ENCODE results near the gene ITPRIPL2. TPM values are rescaled to one million over a fixed set of nuclear protein-coding genes. Genes with fewer than 3 reads are reported as not detected.

The ITPRIPL2 gene
- total RNA-seq, 1 donor from 2014 or later = 39.2 TPM

DNA sequence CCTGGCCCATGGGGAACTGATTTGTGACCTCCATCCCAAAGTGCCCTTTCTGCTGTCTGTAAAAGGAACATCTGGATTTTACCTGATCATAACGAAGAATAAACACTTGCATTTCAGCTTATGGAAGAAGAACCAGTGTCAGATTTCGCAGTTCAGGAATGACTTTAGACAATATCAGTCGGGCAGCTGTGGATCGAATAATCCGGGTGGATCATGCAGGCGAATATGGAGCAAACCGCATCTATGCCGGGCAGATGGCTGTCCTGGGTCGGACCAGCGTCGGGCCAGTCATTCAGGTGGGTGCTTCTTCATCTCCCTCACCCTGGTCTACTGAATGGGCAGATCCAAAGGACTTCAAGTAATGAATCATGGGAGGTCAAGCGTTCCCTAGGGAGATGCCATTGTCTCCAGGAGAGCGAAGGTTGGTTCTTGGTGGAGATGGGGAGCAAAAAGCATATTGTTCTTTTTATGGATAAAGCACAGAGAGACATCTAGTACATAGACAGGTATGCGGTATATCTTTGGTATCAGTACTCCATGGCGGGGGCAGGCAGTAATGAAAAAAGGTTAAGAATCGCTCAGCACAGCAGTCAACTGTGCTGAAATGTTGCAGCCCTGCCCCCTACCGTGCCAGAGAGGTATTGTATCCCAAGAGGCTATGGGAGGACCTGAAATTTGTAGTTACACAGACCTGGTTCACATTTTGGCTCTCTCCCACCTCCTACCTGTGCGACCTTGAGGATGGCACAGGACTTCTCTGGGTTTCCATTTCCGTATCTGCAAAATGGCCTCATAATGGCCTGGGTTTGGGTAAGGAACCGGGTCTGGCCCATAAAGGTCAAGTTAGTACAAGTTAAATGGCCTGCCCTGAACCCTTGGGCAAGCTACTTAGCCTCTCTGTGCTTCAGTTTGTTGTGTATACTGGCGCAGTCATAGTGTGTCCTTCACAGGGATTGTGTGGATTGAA lies 41.7 kb upstream of the ITPRIPL2 start:
- peaks cover 20% of the 10 kb centered on the region for H3K36me3 Mint-ChIP-seq
- TF ChIP-seq, protein P1, sequence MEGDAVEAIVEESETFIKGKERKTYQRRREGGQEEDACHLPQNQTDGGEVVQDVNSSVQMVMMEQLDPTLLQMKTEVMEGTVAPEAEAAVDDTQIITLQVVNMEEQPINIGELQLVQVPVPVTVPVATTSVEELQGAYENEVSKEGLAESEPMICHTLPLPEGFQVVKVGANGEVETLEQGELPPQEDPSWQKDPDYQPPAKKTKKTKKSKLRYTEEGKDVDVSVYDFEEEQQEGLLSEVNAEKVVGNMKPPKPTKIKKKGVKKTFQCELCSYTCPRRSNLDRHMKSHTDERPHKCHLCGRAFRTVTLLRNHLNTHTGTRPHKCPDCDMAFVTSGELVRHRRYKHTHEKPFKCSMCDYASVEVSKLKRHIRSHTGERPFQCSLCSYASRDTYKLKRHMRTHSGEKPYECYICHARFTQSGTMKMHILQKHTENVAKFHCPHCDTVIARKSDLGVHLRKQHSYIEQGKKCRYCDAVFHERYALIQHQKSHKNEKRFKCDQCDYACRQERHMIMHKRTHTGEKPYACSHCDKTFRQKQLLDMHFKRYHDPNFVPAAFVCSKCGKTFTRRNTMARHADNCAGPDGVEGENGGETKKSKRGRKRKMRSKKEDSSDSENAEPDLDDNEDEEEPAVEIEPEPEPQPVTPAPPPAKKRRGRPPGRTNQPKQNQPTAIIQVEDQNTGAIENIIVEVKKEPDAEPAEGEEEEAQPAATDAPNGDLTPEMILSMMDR (IDR thresholded peaks at IDR 0.05; ENCODE audit: unreplicated experiment) = peak; percentile 67
- DNase-seq (ENCODE audit: low spot score in 2 of 2, unreplicated experiment in 2 of 2) = no peak
- H3K27me3 Mint-ChIP-seq (ENCODE audit: low read depth) = no peaks in the 10 kb centered on the region
- peaks cover 14% of the 10 kb centered on the region for H3K4me1 Mint-ChIP-seq
- no peak overlapping the region for H3K4me3 Mint-ChIP-seq
- H3K27ac Mint-ChIP-seq = no peak overlapping the region
- no peaks in the 10 kb centered on the region for H3K9me3 Mint-ChIP-seq

DNA sequence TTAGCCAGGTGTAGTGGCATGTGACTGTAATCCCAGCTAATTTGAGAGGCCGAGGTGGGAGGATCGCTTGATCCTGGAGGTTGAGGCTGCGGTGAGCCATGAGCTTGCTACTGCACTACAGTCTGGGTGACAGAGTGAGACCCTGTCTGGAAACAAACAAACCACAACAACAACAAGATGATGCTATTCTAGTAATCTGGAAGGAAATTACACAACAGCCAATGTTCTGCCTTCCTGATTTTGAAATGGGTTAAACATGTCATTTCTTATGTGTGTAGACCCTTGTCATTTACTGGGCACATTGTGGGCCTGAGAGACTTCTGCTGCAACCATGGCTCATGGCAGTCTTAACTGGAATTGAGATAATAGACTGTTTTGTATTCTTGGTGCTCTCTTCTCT lies 40.4 kb upstream of the ITPRIPL2 start:
- H3K27ac Mint-ChIP-seq = no peak overlapping the region
- H3K4me3 Mint-ChIP-seq = no peak overlapping the region

DNA sequence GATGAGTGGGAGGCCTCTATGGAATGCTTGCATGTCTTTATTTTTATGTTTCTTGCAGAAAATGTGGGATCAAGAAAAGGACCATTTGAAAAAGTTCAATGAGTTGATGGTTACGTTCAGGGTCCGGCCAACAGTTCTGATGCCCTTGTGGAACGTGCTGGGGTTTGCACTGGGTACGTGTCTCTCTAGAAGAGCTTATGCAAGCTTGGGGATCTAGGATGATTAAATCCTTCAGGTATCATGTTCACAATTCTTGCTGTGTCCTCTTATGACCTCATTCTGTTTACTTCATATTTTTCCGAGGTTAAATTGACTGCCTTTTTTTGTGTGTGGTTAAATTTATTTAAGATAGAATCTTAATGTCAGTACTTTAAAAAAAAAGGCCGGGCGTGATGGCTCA lies 39.9 kb upstream of the ITPRIPL2 start:
- H3K36me3 Mint-ChIP-seq = peaks cover 29% of the 10 kb centered on the region
- no peak overlapping the region for H3K27ac Mint-ChIP-seq
- no peak overlapping the region for H3K4me3 Mint-ChIP-seq
- DNase-seq (ENCODE audit: low spot score in 2 of 2, unreplicated experiment in 2 of 2) = no peak
- H3K4me1 Mint-ChIP-seq = peaks cover 7% of the 10 kb centered on the region
- H3K27me3 Mint-ChIP-seq (ENCODE audit: low read depth) = no peaks in the 10 kb centered on the region
- H3K9me3 Mint-ChIP-seq = no peaks in the 10 kb centered on the region
- TF ChIP-seq, protein P1 (IDR thresholded peaks at IDR 0.05; ENCODE audit: unreplicated experiment) = no peak

More for the DNA sequence above, 40.4 kb upstream of the ITPRIPL2 start:
- TF ChIP-seq, protein P1 (IDR thresholded peaks at IDR 0.05; ENCODE audit: unreplicated experiment) = no peak
- Mint-ChIP-seq H3K9me3 (no peaks in the 10 kb centered on the region), H3K36me3 (peaks cover 25% of the 10 kb centered on the region), H3K4me1 (peaks cover 12% of the 10 kb centered on the region), H3K27me3 (ENCODE audit: low read depth) (no peaks in the 10 kb centered on the region)
- DNase-seq (ENCODE audit: low spot score in 2 of 2, unreplicated experiment in 2 of 2) = no peak

DNA sequence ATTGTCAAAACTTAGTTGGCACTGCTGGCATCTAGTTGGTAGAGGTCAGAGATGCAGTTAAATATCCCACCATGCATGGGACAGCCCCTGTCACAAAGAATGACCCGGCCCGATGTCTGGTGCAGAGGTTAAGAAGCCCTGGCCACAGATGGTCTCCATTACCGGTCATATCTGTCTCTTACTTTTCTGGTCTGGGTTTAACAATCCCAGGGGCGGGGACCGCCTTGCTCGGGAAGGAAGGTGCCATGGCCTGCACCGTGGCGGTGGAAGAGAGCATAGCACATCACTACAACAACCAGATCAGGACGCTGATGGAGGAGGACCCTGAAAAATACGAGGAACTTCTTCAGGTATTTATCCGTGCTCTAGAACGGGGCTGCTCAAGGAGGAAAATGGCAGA lies 38.3 kb upstream of the ITPRIPL2 start:
- Mint-ChIP-seq H3K27ac (no peak overlapping the region), H3K4me1 (no peaks in the 10 kb centered on the region), H3K27me3 (ENCODE audit: low read depth) (no peaks in the 10 kb centered on the region), H3K9me3 (peaks cover 4% of the 10 kb centered on the region), H3K36me3 (peaks cover 40% of the 10 kb centered on the region), H3K4me3 (no peak overlapping the region)
- no peak for DNase-seq (ENCODE audit: low spot score in 2 of 2, unreplicated experiment in 2 of 2)
- TF ChIP-seq, protein P1 (IDR thresholded peaks at IDR 0.05; ENCODE audit: unreplicated experiment) = no peak

DNA sequence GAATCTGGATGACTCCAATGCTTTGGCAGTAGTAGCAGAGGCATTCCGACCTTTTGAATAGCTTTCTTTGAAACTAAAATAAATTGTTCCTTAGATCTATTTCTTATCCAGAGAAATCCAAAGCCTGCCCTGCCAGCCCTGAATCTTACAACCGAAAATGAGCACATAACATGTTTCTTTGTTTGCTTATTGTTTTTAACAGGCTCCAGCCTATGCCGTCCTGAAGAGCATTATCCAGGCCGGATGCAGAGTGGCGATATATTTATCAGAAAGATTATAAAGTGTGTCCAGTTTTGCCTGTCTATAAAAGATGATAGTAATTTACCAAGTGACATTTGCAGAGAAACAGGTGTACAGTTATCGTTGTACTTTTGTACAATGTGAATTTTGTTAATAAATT lies 35.9 kb upstream of the ITPRIPL2 start:
- TF ChIP-seq, protein P1 (IDR thresholded peaks at IDR 0.05; ENCODE audit: unreplicated experiment) = no peak
- no peaks in the 10 kb centered on the region for H3K4me1 Mint-ChIP-seq
- H3K27ac Mint-ChIP-seq = no peak overlapping the region
- H3K36me3 Mint-ChIP-seq = peaks cover 55% of the 10 kb centered on the region
- no peaks in the 10 kb centered on the region for H3K27me3 Mint-ChIP-seq (ENCODE audit: low read depth)
- H3K4me3 Mint-ChIP-seq = no peak overlapping the region
- DNase-seq (ENCODE audit: low spot score in 2 of 2, unreplicated experiment in 2 of 2) = no peak
- H3K9me3 Mint-ChIP-seq = peaks cover 11% of the 10 kb centered on the region
